Hepatocyte (in vitro differentiated cells): ENCODE data around the gene USP24. TPM values are rescaled to one million over a fixed set of nuclear protein-coding genes. Genes with fewer than 3 reads are reported as not detected.
"Not testable (repeated sequence)": the region's sequence is repeated elsewhere in the genome, so short reads cannot be mapped to it uniquely, and the experiment has no call there.

Experiments
- DNase-seq: peaks from one replicate; pipeline ENCODE4 v3.0.0-alpha.2; 2016; ENCODE audit warnings: low spot score
- H2AFZ ChIP-seq: fragments of 200-600 bp; sonication (generic); 2 replicates; pipeline ENCODE4 v1.6.0; 2016; ENCODE audit warnings: antibody characterized with exemption, mild to moderate bottlenecking
- H3K27ac ChIP-seq: fragments of 200-600 bp; sonication (generic); 2 replicates; pipeline ENCODE4 v1.5.1; 2016; ENCODE audit warnings: mild to moderate bottlenecking
- H3K27me3 ChIP-seq: fragments of 200-600 bp; sonication (generic); 2 replicates; pipeline ENCODE4 v1.6.1; 2016
- H3K36me3 ChIP-seq: fragments of 200-600 bp; sonication (generic); replicated peaks from 2 replicates; pipeline ENCODE4 v1.5.1; 2016; ENCODE audit warnings: low read depth; ENCODE audit not compliant: insufficient read depth
- H3K4me1 ChIP-seq: fragments of 200-600 bp; sonication (generic); 2 replicates; pipeline ENCODE4 v1.5.1; 2016; ENCODE audit warnings: mild to moderate bottlenecking, moderate library complexity; ENCODE audit not compliant: insufficient read depth
- H3K4me2 ChIP-seq: fragments of 200-600 bp; sonication (generic); 2 replicates; pipeline ENCODE4 v1.6.0; 2016
- H3K4me3 ChIP-seq: fragments of 200-600 bp; sonication (generic); 2 replicates; pipeline ENCODE4 v1.5.1; 2016; ENCODE audit warnings: mild to moderate bottlenecking
- H3K79me2 ChIP-seq: fragments of 200-600 bp; sonication (generic); 2 replicates; pipeline ENCODE4 v1.6.0; 2017; ENCODE audit warnings: mild to moderate bottlenecking
- H3K9me2 ChIP-seq: fragments of 200-600 bp; sonication (generic); replicated peaks from 2 replicates; pipeline ENCODE4 v1.6.0; 2017; ENCODE audit warnings: mild to moderate bottlenecking; ENCODE audit not compliant: insufficient read depth
- H3K9me3 ChIP-seq: fragments of 200-600 bp; sonication (generic); 2 replicates; pipeline ENCODE4 v1.5.1; 2016; ENCODE audit warnings: low read depth, mild to moderate bottlenecking
- H4K20me1 ChIP-seq: fragments of 200-600 bp; sonication (generic); 2 replicates; pipeline ENCODE4 v1.6.0; 2016; ENCODE audit warnings: mild to moderate bottlenecking; ENCODE audit not compliant: insufficient read depth, poor library complexity, severe bottlenecking
- CTCF ChIP-seq: fragments of 200-600 bp; sonication (generic); IDR thresholded peaks from 2 replicates; pipeline ENCODE4 v1.5.1; 2016; ENCODE audit warnings: antibody characterized with exemption, mild to moderate bottlenecking; ENCODE audit not compliant: poor library complexity
- EZH2 ChIP-seq: fragments of 200-600 bp; sonication (generic); IDR thresholded peaks from 2 replicates; pipeline ENCODE4 v1.6.1; 2016; ENCODE audit warnings: antibody characterized with exemption, mild to moderate bottlenecking, borderline replicate concordance
- EZH2phosphoT487 ChIP-seq: fragments of 200-600 bp; sonication (generic); IDR thresholded peaks from one replicate; pipeline ENCODE4 v1.6.1; 2018; ENCODE audit warnings: antibody characterized with exemption, mild to moderate bottlenecking, low read depth, moderate library complexity; ENCODE audit not compliant: unreplicated experiment, severe bottlenecking
- WGBS: methylation state at CpG from one replicate; pipeline ENCODE4 v1.1.6; 2016; ENCODE audit warnings: low lambda C conversion rate; ENCODE audit errors: missing lambda C conversion rate; 5-methylcytosine and 5-hydroxymethylcytosine counted together
- polyA plus RNA-seq: library from polyadenylated mRNA; unstranded; fragments of >200 nt; fragmentation: Nextera tagmentation; extraction: Ambion mirVana; gene quantifications from 2 replicates; pipeline ENCODE4 v1.2.1, GENCODE V29; 2016
- total RNA-seq: library from RNA; depleted of rRNA; stranded (reverse); fragments of >200 nt; gene quantifications from 2 replicates; pipeline ENCODE4 v1.2.3, GENCODE V29; 2014

USP24 gene
- total and polyA plus RNA-seq, 2 experiments from 2014 or later: 9.3 to 41.9 TPM

GRCh38 chr1:55035904-55036303, 179.3 kb downstream of the USP24 start:
- peaks cover 25% of the 10 kb centered on the region for H3K27me3 ChIP-seq
- H3K4me2 ChIP-seq: no peak overlapping the region
- no peaks in the 10 kb centered on the region for H3K4me1 ChIP-seq
- DNase-seq: no peak
- peaks cover 8% of the 10 kb centered on the region for H3K79me2 ChIP-seq
- H3K9me2 ChIP-seq: no peaks in the 10 kb centered on the region
- no peaks in the 10 kb centered on the region for H3K36me3 ChIP-seq
- H3K27ac ChIP-seq: no peak overlapping the region
- peaks cover 3% of the 10 kb centered on the region for H4K20me1 ChIP-seq
- H3K9me3 ChIP-seq: no peaks in the 10 kb centered on the region
- no peak overlapping the region for H3K4me3 ChIP-seq
- no peak overlapping the region for H2AFZ ChIP-seq
- WGBS: 75% methylated on average over 4 of the region's 4 CpGs
- TF ChIP-seq EZH2 (no peak), EZH2phosphoT487 (no peak), CTCF (no peak)

- Histone ChIP-seq H3K79me2 (no peaks in the 10 kb centered on the region), H3K27me3 (peaks cover 14% of the 10 kb centered on the region), H3K4me1 (no peaks in the 10 kb centered on the region), H3K9me3 (no peaks in the 10 kb centered on the region), H2AFZ (no peak overlapping the region), H3K27ac (no peak overlapping the region), H3K4me2 (no peak overlapping the region), H3K4me3 (no peak overlapping the region), H4K20me1 (no peaks in the 10 kb centered on the region), H3K36me3 (no peaks in the 10 kb centered on the region), H3K9me2 (no peaks in the 10 kb centered on the region)
- WGBS: 63% methylated on average over 6 of the region's 6 CpGs
- DNase-seq: peak; percentile 37
- TF ChIP-seq CTCF: no peak
- peak; percentile 94 for TF ChIP-seq EZH2phosphoT487
- TF ChIP-seq EZH2: no peak
Measured at GRCh38 chr1:55034476-55035133, 180.6 kb downstream of the USP24 start.

- H3K4me2 ChIP-seq: no peak overlapping the region
Measured at GRCh38 chr1:55033265-55033614, 181.9 kb downstream of the USP24 start.

GRCh38 chr1:55031098-55031497, 184.1 kb downstream of the USP24 start:
- H3K4me2 ChIP-seq, H3K4me3 ChIP-seq, DNase-seq, H3K9me3 ChIP-seq, H3K36me3 ChIP-seq, H4K20me1 ChIP-seq, H3K27me3 ChIP-seq, H3K79me2 ChIP-seq, H2AFZ ChIP-seq, H3K4me1 ChIP-seq, H3K27ac ChIP-seq, H3K9me2 ChIP-seq: not testable (repeated sequence)
- 99% methylated on average over 5 of the region's 5 CpGs for WGBS

More at GRCh38 chr1:55033265-55033614, 181.9 kb downstream of the USP24 start:
- Histone ChIP-seq H3K4me1 (no peaks in the 10 kb centered on the region), H3K27me3 (peaks cover 7% of the 10 kb centered on the region), H3K27ac (no peak overlapping the region), H3K79me2 (no peaks in the 10 kb centered on the region), H3K4me3 (no peak overlapping the region), H4K20me1 (no peaks in the 10 kb centered on the region), H2AFZ (no peak overlapping the region), H3K9me3 (no peaks in the 10 kb centered on the region), H3K9me2 (no peaks in the 10 kb centered on the region), H3K36me3 (no peaks in the 10 kb centered on the region)
- DNase-seq: no peak
- TF ChIP-seq CTCF (no peak), EZH2 (no peak), EZH2phosphoT487 (no peak)
- 74% methylated on average over 7 of the region's 7 CpGs for WGBS

GRCh38 chr1:55026682-55027081, 188.5 kb downstream of the USP24 start:
- not testable (repeated sequence) for H3K36me3 ChIP-seq, H4K20me1 ChIP-seq, H3K4me1 ChIP-seq, H3K27me3 ChIP-seq, H3K4me2 ChIP-seq, H2AFZ ChIP-seq, H3K4me3 ChIP-seq, DNase-seq, H3K9me2 ChIP-seq, H3K79me2 ChIP-seq, H3K9me3 ChIP-seq
- H3K27ac ChIP-seq: peak overlapping the region; percentile 47
- WGBS: 61% methylated on average over 3 of the region's 3 CpGs

GRCh38 chr1:55024163-55024562, 191.0 kb downstream of the USP24 start:
- not testable (repeated sequence) for H4K20me1 ChIP-seq, H3K27ac ChIP-seq, H3K27me3 ChIP-seq, H3K4me1 ChIP-seq, H3K9me3 ChIP-seq, H3K79me2 ChIP-seq, DNase-seq, H3K9me2 ChIP-seq, H3K4me3 ChIP-seq, H3K36me3 ChIP-seq, H3K4me2 ChIP-seq, H2AFZ ChIP-seq
- WGBS: 37% methylated on average over 7 of the region's 10 CpGs
